ENCODE measurements around the gene C12orf43.

The C12orf43 gene

GRCh38 chr12:121022713-121023112 is 6.4 kb upstream of the C12orf43 start:
- Mint-ChIP-seq H3K27me3 (ENCODE audit: low read depth) (no peaks in the 10 kb centered on the region), H3K4me3 (no peak overlapping the region), H3K9me3 (no peaks in the 10 kb centered on the region), H3K4me1 (no peaks in the 10 kb centered on the region), H3K36me3 (ENCODE audit: low read depth) (no peaks in the 10 kb centered on the region), H3K27ac (no peak overlapping the region)
- TF ChIP-seq CTCF (IDR thresholded peaks at IDR 0.05; ENCODE audit: unreplicated experiment in 3 of 3) = no peak

- TF ChIP-seq CTCF (IDR thresholded peaks at IDR 0.05; ENCODE audit: unreplicated experiment in 3 of 3) = no peak
- no peak overlapping the region for H3K27ac Mint-ChIP-seq
- no peak overlapping the region for H3K4me3 Mint-ChIP-seq
- no peaks in the 10 kb centered on the region for H3K27me3 Mint-ChIP-seq (ENCODE audit: low read depth)
- no peaks in the 10 kb centered on the region for H3K9me3 Mint-ChIP-seq
- no peaks in the 10 kb centered on the region for H3K36me3 Mint-ChIP-seq (ENCODE audit: low read depth)
- H3K4me1 Mint-ChIP-seq = no peaks in the 10 kb centered on the region
These were observed 5.5 kb upstream of the C12orf43 start for GRCh38 chr12:121021754-121022153.

GRCh38 chr12:121018860-121019617 is 2.8 kb upstream of the C12orf43 start:
- Mint-ChIP-seq H3K4me1 (peaks cover 18% of the 10 kb centered on the region), H3K27me3 (ENCODE audit: low read depth) (no peaks in the 10 kb centered on the region), H3K36me3 (ENCODE audit: low read depth) (no peaks in the 10 kb centered on the region), H3K4me3 (no peak overlapping the region), H3K9me3 (no peaks in the 10 kb centered on the region), H3K27ac (no peak overlapping the region)
- TF ChIP-seq CTCF (IDR thresholded peaks at IDR 0.05; ENCODE audit: unreplicated experiment in 3 of 3) = no peak

- Mint-ChIP-seq H3K36me3 (ENCODE audit: low read depth) (no peaks in the 10 kb centered on the region), H3K27me3 (ENCODE audit: low read depth) (no peaks in the 10 kb centered on the region), H3K4me1 (peaks cover 18% of the 10 kb centered on the region), H3K9me3 (no peaks in the 10 kb centered on the region), H3K27ac (no peak overlapping the region), H3K4me3 (no peak overlapping the region)
- no peak for TF ChIP-seq CTCF (IDR thresholded peaks at IDR 0.05; ENCODE audit: unreplicated experiment in 3 of 3)
These were observed 1.7 kb upstream of the C12orf43 start for GRCh38 chr12:121017966-121018491.

- peak overlapping the region; percentile 66 to 78 (median 71) for H3K4me3 Mint-ChIP-seq
- H3K36me3 Mint-ChIP-seq (ENCODE audit: low read depth) = peaks cover 18% of the 10 kb centered on the region
- no peak overlapping the region for H3K27ac Mint-ChIP-seq
- H3K27me3 Mint-ChIP-seq (ENCODE audit: low read depth) = no peaks in the 10 kb centered on the region
- TF ChIP-seq CTCF (IDR thresholded peaks at IDR 0.05; ENCODE audit: unreplicated experiment in 3 of 3) = no peak
- peaks cover 18% of the 10 kb centered on the region for H3K4me1 Mint-ChIP-seq
- H3K9me3 Mint-ChIP-seq = no peaks in the 10 kb centered on the region
These were observed 2.6 kb downstream of the C12orf43 start for GRCh38 chr12:121013715-121014114.

- H3K4me3 Mint-ChIP-seq = peak overlapping the region; percentile 18 to 31 (median 24)
- no peak overlapping the region for H3K27ac Mint-ChIP-seq
- peaks cover 25% of the 10 kb centered on the region for H3K36me3 Mint-ChIP-seq (ENCODE audit: low read depth)
- no peaks in the 10 kb centered on the region for H3K27me3 Mint-ChIP-seq (ENCODE audit: low read depth)
- no peak for TF ChIP-seq CTCF (IDR thresholded peaks at IDR 0.05; ENCODE audit: unreplicated experiment in 3 of 3)
- peaks cover 18% of the 10 kb centered on the region for H3K4me1 Mint-ChIP-seq
- no peaks in the 10 kb centered on the region for H3K9me3 Mint-ChIP-seq
These were observed 4.5 kb downstream of the C12orf43 start for GRCh38 chr12:121011820-121012219.

Data from nephron (organoid).